Astrocyte of the cerebellum (primary cell): ENCODE measurements around the gene SLC36A2.

Experiments
- DNase-seq: peaks from one replicate; pipeline ENCODE4 v3.0.0-alpha.2; 2011; ENCODE audit warnings: low read depth
- H3K4me3 ChIP-seq: 2 replicates; pipeline ENCODE4 v1.5.1; 2011; ENCODE audit warnings: mild to moderate bottlenecking, low read depth, low read length, moderate library complexity
- in situ Hi-C: cut with HindIII; loops from 2 replicates; pipeline ENCODE4 v1.10.0; 2017; ENCODE audit warnings: low sequenced_read_pairs
- TF ChIP-seq, protein P1 (sequence below): IDR thresholded peaks from 2 replicates; pipeline ENCODE4 v1.5.1; 2012; ENCODE audit warnings: low read length, low read depth, moderate library complexity, mild to moderate bottlenecking; ENCODE audit errors: missing control alignments

SLC36A2 gene

DNA sequence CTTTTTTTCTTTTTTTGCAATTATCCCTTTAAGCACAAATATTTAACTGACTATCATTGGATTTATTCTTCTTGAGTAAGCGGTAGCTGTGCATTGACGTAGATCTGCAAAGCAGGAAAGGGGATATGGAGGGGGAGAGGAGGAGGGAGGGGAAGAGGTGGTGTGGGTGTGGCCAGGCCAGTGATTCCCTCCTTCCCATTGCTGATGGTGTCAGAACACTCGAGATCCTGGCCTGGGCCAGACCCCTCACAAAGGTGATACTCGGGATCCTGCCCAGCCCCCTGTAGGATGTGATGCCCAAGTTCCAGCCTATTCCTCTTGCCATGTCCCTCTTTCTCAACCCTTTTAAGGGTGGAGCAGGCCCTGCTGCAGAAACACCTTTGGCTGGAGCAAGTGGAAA is 53.7 kb downstream of the SLC36A2 start:
- no peak overlapping the region for H3K4me3 ChIP-seq
- DNase-seq: no peak
- in situ Hi-C loops: no loop called here
- TF ChIP-seq, protein P1, sequence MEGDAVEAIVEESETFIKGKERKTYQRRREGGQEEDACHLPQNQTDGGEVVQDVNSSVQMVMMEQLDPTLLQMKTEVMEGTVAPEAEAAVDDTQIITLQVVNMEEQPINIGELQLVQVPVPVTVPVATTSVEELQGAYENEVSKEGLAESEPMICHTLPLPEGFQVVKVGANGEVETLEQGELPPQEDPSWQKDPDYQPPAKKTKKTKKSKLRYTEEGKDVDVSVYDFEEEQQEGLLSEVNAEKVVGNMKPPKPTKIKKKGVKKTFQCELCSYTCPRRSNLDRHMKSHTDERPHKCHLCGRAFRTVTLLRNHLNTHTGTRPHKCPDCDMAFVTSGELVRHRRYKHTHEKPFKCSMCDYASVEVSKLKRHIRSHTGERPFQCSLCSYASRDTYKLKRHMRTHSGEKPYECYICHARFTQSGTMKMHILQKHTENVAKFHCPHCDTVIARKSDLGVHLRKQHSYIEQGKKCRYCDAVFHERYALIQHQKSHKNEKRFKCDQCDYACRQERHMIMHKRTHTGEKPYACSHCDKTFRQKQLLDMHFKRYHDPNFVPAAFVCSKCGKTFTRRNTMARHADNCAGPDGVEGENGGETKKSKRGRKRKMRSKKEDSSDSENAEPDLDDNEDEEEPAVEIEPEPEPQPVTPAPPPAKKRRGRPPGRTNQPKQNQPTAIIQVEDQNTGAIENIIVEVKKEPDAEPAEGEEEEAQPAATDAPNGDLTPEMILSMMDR: no peak

DNA sequence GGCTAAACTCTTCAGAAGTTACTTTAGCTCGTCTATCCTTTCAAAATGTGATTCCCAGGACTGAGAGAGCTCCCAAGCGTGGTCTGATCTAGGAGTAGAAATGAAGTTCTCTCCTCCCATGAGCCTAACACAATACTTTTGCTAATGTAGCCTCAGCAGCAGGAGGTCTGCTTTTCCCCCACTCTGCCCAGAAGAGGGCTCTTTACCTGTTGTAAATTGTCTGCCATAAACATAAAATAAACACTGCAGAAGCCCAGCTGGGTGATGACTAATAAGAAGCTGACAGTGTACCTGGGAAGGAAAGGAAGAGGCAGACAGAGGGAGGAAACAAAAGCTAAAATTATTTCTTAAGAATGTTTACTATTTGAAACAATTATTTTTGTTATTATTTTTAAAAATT is 59.2 kb downstream of the SLC36A2 start:
- no peak overlapping the region for H3K4me3 ChIP-seq
- no peak for DNase-seq
- in situ Hi-C loops: no loop called here
- TF ChIP-seq, protein P1: no peak

DNA sequence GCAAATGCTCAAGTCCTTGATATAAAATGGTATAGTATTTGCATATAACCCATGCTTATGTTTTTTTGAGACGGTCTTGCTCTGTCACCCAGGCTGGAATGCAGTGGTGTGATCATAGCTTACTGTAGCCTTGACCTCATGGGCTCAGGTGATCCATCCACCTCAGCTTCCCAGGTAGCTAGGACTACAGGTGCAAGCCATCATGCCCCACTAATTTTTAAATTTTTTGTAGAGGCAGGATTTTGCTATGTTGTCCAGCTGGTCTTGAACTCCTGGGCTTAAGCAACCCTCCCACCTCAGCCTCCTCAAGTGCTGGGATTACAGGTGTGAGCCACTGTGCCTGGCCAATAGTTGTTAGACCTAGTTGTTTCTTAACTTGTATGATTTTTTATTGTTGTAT is 61.1 kb downstream of the SLC36A2 start:
- DNase-seq: no peak
- in situ Hi-C loops: no loop called here
- TF ChIP-seq, protein P1: no peak
- H3K4me3 ChIP-seq: no peak overlapping the region

DNA sequence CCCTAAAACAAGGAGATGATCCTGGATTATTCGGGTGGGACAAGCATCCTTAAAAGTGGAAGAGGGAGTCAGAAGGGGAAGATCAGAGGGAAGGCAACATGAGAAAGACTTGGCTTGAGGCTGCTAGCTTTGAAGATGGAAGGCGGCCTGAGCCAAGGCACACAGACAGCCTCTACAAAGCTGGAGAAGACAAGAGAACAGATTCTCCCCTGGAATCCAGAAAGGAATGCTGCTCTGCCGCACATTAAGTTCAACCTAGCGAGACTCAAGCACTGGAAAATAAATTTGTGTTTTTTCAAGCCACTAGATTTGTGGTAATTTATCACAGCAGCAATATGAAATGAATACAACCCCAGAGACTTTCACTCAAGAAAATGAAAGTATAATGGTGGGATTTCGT is 61.7 kb downstream of the SLC36A2 start:
- no peak overlapping the region for H3K4me3 ChIP-seq
- TF ChIP-seq, protein P1: no peak
- DNase-seq: no peak
- in situ Hi-C loops: no loop called here

DNA sequence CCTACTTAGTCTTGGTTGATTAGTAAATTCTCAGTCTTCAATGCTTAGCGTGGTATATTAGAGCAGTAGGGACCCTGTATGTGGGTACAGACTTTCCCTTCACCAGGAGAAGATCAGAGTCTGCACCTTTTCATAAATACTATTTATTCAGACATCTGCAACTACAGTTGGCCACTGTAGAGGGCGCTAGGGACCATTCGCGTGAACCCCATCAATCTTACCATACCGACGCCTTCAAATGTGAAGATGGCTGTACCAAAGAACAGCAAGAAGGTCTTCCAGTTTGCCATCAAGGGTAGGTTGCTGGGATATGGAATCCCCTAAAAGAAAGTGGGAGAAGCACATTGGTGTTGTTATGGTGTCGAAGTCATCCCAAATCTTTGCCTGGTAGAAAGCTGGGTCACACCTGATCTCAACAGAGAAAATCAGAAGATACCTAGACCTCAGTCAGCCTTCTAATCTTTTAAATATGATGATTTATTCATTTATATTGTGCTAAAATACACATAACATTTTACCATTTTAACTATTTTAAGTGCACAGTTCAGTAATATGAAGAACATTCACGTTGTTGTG is 62.9 kb downstream of the SLC36A2 start:
- in situ Hi-C loops: no loop called here
- DNase-seq: no peak
- TF ChIP-seq, protein P1: no peak
- no peak overlapping the region for H3K4me3 ChIP-seq

DNA sequence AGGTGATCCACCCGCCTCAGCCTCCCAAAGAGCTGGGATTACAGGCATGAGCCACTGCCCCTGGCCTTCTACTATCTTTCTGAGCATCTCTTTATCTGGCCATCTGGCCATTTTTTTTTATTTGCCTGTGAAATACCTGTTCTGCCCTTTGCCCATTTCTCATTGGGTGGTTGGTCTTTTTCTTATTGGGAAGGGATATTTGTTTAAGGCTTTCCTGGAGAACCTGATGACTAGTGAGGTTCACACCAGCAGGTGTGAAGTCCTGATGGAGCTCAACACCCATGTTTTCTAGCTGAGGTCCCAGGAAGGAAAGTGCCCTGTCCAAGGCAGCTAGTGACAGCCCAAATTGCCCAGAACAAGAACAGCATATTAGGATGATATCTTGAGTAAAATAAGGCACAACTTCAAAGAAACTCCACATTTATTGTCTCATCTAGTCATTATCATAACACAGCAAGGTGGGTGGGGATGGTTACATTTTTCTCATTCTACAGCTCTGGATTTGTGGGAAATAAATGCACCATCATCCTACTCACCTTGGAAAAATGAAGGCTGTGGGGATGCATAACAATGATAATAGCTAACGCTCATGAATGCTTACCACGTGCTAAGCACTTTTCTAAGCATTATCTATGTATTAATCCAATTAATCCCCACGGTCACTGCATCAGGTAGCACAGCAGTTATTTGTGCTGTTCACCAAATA is 64.1 kb downstream of the SLC36A2 start:
- TF ChIP-seq, protein P1: no peak
- H3K4me3 ChIP-seq: no peak overlapping the region
- DNase-seq: no peak
- in situ Hi-C loops: no loop called here
